ENCODE measurements around the gene ACTR5.
"Not testable (repeated sequence)": the region's sequence is repeated elsewhere in the genome, so short reads cannot be mapped to it uniquely, and the experiment has no call there.

The ACTR5 gene

DNA sequence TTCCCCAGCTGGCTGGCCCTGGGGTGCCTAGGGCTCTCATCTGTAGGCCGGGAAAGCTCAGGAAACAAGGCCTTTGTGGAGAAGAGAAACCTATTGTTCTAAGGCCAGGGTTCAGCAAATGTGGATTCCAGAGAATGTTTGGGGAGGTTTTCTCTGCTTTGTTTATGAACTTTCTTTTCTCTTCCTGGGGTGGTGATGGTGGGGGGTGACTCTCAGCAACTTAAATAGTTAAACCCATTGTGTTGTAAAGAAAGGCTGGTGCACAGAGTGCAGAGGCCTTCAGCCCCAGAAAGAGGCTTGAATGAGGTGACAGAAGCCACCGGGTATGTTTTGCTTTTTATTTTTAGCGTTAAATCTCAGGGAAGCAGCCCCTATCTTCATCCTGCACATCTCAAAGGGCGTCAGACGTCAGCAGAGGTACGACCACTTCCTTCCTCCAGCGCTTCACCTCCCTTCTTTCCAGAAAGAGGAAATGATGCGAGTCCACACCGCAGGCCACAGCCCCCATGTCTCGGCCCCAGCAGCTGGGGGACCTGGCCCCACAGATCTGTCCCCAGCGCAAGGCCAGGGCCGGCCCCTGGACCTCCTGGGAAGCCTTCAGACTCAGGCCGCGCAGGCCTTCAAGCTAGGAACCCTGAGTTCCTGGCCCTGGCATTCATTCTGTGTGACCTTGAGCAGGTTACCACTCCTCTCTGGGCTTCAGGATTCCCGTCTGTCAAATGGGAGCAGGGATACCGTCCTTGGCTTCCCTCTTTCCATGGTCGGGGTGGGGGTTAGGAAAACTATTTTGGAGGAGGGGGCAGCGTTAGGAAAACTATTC, 56.6 kb downstream of the ACTR5 start:
- peak in 1 of 2 donors; percentile 49 for DNase-seq (ENCODE audit: low read depth in 2 of 2)

DNA sequence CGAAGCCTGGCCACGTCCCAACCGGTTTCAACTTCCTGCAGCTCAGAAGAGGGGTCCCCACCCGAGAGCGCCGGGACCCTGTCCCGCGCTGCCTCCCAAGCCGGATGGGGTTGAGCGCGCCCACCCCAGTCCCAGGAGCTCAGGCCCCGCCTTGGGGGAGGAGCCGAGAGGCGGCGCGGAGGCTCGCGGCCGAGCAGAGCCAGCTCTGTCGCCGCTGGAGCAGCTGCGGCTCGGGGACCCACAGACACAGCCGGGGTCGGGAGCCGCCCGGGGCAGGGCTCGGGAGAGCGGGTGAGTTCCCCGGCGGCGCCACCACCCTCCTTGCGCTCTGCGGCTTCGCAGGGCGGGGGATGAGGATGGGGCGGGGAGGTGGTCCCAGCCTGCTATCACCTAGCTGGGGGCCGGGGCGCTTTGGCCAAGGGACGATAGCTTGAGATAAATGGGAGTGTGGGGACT, 57.3 kb downstream of the ACTR5 start, which contains the start of gene PPP1R16B:
Gene PPP1R16B, plus strand, starts transcription at position 196 of the 456 bp plus-strand sequence. CDS start 30,229 bp downstream, outside the sequence.
- DNase-seq (ENCODE audit: low read depth in 2 of 2) = peak; percentile 64 to 75

DNA sequence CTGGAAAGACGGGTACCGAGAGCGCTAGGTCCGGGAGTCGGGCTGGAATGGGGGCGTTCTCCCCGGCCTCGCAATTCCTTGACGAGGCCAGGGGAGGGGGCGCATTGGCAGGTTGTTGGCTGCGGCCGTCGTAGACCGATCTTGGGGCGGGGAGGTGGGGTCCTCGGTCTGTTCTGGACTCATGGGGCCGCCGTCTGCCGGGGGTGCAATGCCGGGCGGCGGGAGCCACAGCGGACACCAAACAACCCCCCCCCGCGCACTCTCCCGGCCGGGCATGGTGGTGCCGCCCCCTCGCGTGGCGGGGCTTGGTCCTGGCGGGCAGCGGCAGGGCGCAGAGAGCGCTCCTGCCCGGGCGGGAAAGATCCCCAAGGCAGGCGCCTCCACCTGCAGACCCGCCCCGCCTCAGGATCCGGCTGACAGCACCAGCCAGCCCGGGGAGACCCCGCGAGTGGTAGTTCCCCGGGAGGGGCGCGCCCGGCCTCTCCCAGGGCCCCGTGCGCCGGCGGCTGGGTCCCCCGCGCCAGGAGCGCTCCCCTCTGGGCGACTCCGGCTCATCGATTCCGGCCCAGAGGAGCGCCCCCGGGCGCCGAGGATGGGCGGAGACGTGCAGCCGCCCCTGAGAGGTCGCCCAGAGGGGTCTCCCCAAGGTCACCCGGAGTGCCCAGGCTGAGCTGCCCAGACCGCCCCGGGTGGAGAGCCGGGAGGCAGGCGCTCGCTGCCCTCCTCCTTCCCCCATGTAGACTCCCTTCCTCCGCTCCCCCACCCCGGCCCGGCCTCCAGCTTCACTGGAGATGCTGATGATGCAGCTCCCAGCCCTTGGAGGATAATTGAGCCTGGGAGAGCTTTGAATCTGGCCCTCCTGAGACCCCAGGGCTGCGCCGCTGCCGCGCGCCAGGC, 57.9 kb downstream of the ACTR5 start:
- no peak for DNase-seq (ENCODE audit: low read depth in 2 of 2)

DNA sequence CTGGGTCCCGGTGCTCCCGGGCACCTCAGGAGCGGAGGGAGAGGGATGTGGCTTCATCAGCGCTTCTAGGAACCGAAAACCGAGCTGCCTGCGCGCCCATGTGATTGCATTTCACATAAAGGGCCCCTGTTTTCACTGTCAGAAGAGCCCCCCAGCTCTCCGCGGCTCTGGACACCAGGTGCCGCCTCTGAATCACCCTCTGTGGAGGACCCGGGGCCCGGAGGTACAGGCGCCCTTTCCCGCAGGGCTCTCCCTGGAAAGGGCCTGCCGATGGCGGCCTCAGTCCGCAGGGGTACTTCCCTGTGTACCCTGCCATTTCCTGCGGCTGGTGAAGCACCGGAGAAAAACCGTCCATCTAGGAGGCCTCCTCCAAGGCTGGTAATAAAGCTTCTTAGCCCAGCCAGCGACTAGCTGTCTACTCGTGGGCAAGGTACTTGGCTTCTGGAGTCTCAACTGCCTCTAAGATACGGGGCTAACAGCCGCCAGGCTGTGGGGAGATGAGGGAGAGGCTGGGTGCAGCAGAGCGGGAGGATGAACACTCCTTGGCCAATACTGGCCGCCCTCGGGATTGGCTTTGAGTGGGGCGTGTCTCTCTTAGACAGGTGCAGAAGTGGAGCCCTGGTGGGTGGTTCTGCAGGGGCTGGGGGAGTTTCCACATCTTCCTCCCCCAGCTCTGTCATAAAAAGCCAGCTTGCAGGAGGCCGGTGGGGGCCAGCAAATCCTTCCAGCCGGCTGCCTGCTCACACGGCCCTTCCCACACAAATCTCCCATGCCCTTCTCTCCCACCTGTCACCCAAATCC, 58.8 kb downstream of the ACTR5 start:
- DNase-seq (ENCODE audit: low read depth in 2 of 2) = no peak

DNA sequence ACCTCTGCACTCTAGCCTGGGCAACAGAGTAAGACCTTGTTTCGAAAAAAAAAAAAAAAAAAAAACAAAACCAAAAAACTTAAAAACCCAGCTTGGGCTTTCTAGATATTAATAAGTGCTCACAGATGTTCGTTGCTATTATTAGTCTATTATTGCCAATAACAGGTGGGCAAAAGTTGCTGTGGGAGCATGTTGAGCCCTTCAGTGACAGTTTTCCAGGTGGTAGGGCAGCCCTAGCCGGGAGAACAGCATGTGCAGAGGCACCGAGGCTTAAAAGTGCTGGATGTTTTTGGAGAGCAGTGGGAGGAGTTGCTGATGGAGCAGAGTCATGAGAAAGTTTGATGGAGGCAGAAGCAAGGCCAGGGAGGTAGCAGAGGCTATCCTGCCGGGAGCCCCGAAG, 61.7 kb downstream of the ACTR5 start:
- no peak for DNase-seq (ENCODE audit: low read depth in 2 of 2)

DNA sequence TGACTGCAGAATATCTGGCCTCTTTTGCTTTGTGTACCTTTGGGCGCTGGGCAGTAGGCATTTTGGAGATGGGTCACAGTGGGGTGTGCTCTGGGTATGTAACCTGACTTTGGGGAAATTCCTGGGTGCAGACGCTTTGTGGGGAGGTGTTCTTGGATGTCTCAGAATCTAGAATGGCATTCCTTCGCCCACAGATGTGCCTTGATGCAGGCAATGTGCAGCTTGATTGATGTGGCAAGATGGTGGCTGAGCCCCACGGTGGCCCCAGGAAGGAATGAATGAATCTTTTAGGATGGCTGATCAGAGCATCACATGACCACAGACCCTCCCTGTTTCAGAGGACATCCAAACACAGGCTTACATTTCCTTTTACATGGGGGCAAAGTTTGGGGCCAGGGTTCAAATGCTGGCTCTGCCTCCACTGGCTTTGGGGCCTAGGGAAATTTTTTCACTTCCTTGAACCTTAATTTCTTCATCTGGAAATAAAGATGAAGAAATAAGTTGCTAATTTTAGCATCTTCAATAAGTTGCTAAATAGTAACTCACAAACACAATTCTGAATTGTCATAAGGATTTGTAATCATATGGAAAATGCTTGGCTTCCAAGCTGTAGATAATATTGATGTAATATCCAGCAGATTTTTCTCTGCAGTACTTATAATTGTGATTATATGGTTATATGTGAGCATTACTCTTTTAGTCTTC, 62.8 kb downstream of the ACTR5 start:
- no peak for DNase-seq (ENCODE audit: low read depth in 2 of 2)

DNA sequence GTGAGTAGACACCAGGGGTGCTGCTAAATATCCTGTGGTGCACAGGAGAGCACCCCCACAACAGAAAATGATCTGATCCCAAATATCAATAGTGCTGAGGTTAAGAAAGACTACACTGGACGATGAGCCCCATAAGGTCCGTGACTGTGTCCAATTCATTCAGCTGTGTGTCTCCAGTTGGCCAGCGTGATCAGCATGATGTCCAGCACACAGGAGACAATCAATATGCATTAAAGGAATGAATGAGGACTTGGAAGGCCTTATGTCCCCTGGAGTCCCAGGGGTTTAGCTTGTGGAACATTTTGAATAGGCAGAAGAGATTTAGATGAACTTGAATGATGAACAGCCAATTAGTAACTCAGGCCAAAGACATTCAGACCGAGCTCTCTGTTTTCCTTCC, 63.5 kb downstream of the ACTR5 start:
- DNase-seq (ENCODE audit: low read depth in 2 of 2) = no peak

DNA sequence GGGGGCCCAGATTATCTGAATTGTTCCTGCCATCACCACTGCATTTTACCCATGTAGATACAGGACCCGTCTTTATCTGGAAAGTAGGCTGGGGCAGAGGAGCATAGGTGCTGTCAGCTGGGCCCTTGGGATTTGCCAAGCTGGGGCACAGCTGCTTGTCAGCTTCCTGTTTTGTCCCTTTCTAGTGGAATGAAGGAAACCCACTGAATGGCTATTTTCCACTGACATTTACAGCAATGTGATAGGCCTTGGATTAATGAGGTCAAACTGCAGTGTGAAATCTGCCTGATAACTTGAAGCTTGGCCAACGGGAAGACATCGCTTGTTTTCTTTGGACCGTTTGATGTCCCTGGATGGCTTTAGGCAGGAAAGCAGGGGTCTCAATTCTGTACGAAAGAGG, 63.9 kb downstream of the ACTR5 start:
- DNase-seq (ENCODE audit: low read depth in 2 of 2) = no peak

DNA sequence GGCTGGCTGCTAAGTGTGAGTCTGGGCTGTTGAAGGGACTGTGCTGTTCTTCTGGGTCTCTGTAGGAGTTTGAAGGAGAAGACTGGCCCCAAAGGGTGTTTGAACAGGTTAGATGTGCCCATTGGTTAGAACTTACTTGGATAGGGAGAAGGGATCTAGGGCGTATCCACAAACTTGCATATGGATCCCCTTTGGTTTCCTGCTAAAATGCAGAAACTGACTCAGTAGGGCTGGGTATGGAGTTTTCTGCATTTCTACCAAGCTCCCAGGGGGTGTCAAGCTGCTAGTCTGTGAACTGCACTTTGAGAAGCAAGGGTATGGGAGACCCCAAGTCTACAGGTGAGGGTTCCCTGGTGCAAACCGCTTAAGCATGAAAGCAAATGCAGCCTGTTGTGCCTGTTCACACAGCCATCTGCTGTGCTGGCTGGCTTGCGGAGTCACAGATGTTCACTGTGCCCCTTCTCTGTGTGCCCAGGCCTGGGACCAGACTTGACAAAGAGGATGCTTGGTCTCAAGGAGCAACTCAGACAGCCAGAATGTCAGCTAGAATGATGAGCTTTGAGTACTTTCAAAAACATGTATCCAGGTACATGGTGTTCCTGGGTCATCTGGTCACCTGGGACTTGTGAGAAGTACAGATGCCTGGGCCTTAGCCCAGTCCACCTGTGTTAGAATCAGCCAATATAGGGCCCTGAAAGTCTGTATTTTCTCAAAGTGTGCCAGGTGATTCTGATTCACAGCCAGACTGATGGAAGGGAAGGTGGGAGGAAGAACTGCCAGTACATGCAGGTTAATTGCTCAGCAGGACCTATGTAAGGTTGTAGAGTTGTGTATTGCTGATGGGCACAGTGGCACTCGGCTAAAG, 64.7 kb downstream of the ACTR5 start:
- no peak for DNase-seq (ENCODE audit: low read depth in 2 of 2)

DNA sequence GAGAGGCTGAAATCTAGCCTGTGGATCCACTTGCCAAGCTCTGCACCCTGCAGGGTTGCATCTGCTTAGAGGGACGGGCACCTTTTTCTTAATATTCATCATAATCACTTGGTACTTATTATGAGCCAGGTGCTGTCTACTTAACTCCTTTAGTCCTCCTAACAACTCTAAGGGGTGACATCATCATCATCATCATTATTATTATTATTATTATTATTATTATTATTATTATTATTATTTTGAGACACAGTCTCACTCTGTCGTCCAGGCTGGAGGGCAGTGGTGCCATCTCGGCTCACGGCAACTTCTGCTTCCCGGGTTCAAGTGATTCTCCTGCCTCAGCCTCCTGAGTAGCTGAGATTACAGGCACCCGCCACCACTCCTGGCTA, 65.3 kb downstream of the ACTR5 start:
- not testable (repeated sequence) for DNase-seq (ENCODE audit: low read depth in 2 of 2)

DNA sequence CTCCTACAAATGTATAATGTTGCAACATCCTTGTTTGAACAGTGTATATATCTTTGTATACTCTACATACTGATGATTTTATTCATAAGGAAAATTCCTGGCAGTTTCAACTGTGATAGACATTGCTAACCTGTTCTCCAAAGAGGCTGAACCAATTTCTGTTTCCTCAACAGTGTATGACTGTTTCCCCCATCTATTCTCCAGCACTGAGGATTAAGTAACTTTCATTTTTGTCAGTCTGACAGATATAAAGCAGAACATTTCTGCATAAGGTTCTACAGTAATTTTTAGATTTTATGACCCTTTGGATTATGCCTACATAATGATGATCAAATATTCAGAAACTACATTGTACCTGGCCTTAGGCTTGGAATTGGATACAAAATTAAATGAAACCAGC, 67.2 kb downstream of the ACTR5 start:
- no peak for DNase-seq (ENCODE audit: low read depth in 2 of 2)

DNA sequence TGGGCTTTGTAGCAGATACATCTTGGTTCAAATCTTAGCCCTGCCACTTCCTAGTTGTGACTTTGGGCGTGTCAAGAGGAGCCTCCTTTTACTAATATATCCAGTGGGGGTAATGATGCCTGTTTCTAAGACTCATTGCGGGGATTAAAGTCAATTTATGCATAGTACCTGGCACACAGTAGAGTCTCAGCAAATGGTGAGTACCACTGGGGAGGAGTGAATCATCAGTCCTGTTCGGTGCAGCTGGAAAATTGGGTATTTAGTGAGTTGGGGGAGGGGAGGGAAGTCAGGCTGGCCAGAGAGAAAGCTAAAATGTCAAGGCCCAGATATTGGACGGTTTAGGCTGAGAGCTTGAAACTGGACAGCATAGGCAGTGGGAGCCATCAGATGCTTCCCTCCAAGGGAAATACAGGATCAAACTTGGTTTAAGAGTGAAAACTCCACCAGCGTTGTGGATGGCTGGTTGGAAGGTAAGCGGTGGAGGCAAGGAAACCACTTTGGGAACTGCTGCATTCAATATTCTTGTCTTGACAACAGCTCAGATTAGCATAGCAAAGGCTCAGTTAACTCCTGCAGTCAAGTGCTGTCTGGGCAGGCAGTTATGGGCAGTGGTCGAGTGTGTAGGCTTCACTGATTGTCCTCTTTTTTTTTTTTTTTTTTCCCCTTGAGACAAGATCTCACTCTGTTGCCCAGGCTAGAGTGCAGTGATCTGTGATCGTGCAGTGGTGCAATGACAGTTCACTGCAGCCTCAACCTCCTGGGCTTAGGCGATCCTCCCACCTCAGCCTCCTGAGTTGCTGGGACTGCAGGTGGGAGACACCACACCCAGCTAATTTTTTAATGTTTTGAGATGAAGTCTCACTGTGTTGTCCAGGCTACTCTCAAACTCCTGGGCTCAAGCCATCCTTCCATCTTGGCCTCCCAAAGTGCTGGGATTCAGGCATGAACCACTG, 70.1 kb downstream of the ACTR5 start:
- DNase-seq (ENCODE audit: low read depth in 2 of 2) = no peak
